ENCODE results near the gene NSG1.

The NSG1 gene

DNA sequence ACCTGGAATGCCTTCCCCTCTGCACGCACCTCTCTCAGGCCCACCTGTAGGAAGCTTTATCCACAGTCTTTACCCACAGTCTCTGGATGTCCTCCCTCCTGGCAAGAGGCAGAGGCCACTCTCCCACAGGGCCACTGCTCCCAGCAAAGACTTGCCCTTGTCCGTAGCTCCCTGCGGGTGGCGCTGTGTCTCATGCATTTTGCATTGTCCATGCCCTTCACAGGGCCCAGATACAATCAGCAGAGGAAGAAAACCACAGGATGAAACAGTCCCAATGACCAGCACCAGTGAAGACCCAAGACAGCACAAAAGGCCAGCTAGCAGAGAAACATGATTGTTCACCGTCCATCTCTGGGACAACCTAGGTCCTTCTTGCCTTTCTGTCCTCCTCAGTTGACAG, 2.1 kb upstream of the NSG1 start:
- ChIA-PET CTCF (interaction anchor here (1.0 to 1.2 kb wide), 2 partner anchors 10 to 16 kb away, joined by 3 read pairs; no protein-coding TSS in a partner anchor), POLR2A (no interaction called here)
- no peak for DNase-seq (ENCODE audit: extremely low spot score)
- TF ChIP-seq, protein P1, sequence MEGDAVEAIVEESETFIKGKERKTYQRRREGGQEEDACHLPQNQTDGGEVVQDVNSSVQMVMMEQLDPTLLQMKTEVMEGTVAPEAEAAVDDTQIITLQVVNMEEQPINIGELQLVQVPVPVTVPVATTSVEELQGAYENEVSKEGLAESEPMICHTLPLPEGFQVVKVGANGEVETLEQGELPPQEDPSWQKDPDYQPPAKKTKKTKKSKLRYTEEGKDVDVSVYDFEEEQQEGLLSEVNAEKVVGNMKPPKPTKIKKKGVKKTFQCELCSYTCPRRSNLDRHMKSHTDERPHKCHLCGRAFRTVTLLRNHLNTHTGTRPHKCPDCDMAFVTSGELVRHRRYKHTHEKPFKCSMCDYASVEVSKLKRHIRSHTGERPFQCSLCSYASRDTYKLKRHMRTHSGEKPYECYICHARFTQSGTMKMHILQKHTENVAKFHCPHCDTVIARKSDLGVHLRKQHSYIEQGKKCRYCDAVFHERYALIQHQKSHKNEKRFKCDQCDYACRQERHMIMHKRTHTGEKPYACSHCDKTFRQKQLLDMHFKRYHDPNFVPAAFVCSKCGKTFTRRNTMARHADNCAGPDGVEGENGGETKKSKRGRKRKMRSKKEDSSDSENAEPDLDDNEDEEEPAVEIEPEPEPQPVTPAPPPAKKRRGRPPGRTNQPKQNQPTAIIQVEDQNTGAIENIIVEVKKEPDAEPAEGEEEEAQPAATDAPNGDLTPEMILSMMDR (IDR thresholded peaks at IDR 0.05; ENCODE audit: control extremely low read depth, extremely low read depth, low read depth, missing control alignments), result peak; percentile 26

- CTCF ChIA-PET, result no interaction called here
- TF ChIP-seq, protein P1 (IDR thresholded peaks at IDR 0.05; ENCODE audit: control extremely low read depth, extremely low read depth, low read depth, missing control alignments), result no peak
- POLR2A ChIA-PET, result no interaction called here
- no peak for DNase-seq (ENCODE audit: extremely low spot score)
These were observed 1.1 kb upstream of the NSG1 start for GRCh38 chr4:4385729-4386295.

DNA sequence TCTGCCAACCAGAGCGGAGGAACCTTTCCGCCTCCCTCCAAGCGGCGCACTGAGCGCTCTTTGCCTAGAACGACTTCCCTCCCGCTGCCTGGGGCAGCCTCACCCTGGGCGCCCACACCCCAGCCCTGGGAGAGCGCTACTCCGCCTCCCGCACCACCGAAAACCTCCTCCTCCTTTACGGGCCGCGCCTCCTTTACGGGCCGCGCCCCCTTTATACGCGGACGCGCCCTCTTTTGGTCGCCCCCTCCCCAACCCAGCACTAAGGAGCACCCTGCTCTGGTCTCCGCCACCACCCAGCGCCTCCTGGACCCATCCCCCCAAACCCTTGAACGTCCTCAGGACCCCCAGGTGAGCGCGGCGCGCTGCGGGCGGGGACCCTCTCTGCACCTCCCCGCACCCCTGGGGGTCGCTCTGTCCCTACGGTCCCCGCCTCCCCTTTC, 586 bp upstream of the NSG1 start:
- CTCF ChIA-PET, result no interaction called here
- POLR2A ChIA-PET, result no interaction called here
- no peak for DNase-seq (ENCODE audit: extremely low spot score)
- TF ChIP-seq, protein P1 (IDR thresholded peaks at IDR 0.05; ENCODE audit: control extremely low read depth, extremely low read depth, low read depth, missing control alignments), result no peak

DNA sequence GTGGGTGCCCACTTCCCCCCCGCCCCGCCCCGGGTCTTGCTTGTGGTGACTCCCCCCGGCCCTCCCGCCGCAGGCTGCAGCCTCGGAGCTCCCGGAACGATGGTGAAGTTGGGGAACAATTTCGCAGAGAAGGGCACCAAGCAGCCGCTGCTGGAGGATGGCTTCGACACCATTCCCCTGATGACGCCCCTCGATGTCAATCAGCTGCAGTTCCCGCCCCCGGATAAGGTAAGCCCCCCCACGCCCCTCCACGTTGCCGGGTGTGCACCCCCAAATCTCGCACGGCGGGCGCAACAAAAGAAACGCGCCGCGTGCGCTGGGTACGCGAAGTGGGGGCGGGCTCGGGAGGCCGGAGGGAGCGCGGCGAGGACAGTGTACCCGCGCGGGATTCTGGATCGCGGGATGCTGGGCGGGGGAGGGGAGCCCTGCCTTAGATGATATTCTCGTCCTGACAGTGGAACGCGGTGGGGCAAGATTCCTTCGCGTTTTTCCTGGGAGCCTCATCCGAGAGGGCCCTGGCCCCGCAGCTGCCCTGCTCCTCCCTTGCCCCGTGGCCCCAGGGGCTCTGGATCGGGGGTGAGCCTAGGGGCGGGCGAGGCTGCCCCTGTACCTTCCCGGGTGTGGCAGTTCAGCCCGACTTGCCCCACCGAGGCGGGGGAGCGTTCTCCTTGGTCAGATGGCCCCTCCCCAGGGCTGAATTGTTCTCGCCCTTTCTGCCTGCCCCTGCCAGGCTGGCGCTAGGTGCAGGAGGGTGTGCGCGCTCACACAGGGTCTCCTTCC, 819 bp downstream of the NSG1 start:
- ChIA-PET CTCF (no interaction called here), POLR2A (no interaction called here)
- TF ChIP-seq, protein P1 (IDR thresholded peaks at IDR 0.05; ENCODE audit: control extremely low read depth, extremely low read depth, low read depth, missing control alignments), result no peak
- no peak for DNase-seq (ENCODE audit: extremely low spot score)

- no peak for DNase-seq (ENCODE audit: extremely low spot score)
- ChIA-PET CTCF (no interaction called here), POLR2A (no interaction called here)
- TF ChIP-seq, protein P1 (IDR thresholded peaks at IDR 0.05; ENCODE audit: control extremely low read depth, extremely low read depth, low read depth, missing control alignments), result no peak
These were observed 1.4 kb downstream of the NSG1 start for GRCh38 chr4:4388311-4388790.

DNA sequence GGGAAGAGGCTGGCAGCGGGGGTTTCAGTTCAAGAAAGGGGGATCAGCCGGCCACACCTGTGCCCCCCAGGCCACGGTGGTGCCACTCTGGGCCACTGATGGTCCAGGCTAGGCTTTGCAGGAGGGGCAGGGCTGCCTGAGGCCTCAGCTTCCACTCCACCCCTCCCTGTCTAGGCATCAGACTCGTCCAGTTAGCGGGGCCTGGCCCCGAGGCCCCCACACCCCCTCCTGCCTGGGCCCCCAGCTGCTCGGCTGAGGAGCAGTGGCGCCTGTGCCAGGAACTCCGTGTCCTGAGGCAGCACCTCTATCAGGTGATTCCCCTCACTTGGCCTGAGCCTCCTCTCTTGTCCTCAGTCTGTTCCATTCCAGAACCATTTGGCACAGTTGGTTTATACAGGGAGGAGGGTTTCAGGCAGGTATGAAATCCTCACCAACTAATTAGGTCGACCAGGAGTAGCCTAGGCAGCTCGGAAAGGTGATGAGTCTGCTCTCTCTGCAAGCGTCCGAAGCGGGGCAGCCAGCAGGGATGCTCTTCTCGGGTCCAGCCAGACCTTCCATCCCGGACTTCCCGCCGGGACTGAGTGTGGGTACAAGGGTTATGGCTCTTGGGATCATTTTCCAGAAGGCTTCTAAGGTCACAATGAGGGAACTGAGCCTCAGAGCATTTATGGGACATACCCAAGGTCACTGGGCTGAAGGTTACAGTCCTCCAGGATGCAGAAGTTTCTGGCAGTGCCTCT, 2.1 kb downstream of the NSG1 start:
- CTCF ChIA-PET, result no interaction called here
- DNase-seq (ENCODE audit: extremely low spot score), result no peak
- POLR2A ChIA-PET, result no interaction called here
- TF ChIP-seq, protein P1 (IDR thresholded peaks at IDR 0.05; ENCODE audit: control extremely low read depth, extremely low read depth, low read depth, missing control alignments), result no peak
